NCI-H1436 treated with DMSO at 0.1 percent for 48 hours (cell line): Measurements from ENCODE around the gene SFXN1.

ENCODE experiments used
- DNase-seq: peaks from one replicate; lab custom pipeline; 2025; lab: John Stamatoyannopoulos, UW

SFXN1 gene

DNA sequence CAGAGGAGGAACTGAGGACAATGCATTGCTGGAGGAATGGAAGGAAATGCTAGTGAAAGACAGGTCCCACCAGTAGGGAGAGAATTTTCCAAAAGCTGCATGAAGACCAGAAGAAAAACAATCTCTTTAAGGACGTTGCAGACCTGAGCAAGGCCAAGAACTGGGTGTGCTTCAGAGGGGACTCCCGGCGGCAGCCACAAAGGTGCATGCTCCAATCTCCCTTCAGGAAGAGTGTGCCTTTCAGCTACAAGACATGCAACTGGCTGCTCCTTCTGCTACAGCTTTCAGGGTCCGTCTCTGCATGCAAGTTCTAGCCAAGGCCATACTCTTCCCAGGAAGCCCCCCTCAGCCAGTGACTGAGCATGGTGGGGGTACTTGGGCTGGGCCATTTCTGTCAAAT, 62.9 kb downstream of the SFXN1 start:
- DNase-seq = no peak

GRCh38 chr5:175542232-175542965, 64.0 kb downstream of the SFXN1 start:
- DNase-seq = no peak

- DNase-seq = no peak
Measured at GRCh38 chr5:175542966-175543235, 64.5 kb downstream of the SFXN1 start.

- no peak for DNase-seq
Measured at GRCh38 chr5:175544108-175544511, 65.8 kb downstream of the SFXN1 start.

DNA sequence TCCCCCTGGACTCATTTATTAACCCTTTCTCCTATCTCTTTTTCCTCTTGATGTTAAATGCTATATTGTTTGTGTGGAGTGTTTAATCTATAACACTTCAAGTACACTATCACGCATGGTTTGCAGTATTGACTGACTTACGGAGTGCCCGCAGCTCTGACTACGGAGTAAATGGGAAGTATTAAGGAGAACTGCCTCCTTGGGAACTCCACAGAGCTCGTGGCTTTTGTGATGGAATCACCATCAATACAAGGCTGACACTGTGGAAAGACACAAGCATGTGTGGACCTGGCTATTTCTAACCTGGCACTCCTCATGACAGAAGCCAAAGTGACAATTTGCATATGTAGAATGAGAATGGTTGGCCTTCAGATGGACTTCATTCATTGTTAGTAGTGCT, 66.2 kb downstream of the SFXN1 start:
- DNase-seq = no peak

DNA sequence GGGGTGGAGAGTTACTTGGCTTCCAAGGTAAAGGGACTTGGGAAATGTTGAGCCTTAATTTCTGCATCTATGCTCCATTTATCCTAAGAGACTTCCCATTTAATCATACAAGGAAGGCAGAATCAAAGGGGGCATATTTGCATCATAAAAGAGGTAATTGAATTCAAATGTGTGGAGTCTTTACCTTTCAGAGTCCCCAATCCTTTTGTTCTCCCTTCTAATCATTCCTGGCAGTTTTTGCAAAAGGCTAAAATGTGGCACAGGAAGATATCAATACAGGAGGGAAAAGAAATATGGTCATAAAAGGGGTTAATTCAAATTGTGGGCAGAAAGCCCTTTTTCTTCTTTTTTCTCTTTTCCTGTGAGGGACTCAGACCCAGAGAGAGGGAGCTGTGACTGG, 69.5 kb downstream of the SFXN1 start:
- DNase-seq = no peak

DNA sequence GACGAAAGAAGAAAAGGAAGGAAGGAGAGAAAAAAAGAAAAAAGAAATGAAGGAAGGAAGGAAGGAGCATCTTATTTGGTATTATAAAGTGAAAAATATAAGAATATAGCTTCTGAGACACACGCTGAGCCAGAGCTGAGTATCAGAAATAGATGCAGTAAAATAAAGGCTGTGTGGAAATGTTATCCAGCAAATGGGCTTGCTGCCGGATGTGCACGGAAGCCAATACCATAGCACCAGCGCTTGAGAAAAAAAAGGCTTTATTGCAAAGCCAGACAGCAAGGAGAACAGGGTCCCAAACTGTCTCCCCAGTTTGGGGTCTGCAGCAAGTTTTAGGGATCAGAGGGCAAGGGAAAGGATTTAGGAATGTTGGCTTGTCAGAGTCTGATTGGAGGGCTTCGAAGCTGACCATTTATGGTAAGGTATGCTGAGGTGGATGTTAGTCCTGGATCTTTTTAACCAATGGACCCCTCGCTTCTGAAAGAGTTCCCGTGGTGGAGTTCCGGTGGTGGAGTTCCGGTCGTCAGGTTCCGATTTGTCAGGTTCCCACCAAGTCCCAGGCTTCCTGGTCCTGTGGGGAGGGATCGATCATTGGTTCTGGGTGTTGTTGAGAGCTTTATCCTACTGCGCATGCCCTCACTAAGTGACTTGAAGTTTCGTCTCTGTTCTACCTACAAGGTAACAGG, 70.4 kb downstream of the SFXN1 start:
- DNase-seq = no peak

DNA sequence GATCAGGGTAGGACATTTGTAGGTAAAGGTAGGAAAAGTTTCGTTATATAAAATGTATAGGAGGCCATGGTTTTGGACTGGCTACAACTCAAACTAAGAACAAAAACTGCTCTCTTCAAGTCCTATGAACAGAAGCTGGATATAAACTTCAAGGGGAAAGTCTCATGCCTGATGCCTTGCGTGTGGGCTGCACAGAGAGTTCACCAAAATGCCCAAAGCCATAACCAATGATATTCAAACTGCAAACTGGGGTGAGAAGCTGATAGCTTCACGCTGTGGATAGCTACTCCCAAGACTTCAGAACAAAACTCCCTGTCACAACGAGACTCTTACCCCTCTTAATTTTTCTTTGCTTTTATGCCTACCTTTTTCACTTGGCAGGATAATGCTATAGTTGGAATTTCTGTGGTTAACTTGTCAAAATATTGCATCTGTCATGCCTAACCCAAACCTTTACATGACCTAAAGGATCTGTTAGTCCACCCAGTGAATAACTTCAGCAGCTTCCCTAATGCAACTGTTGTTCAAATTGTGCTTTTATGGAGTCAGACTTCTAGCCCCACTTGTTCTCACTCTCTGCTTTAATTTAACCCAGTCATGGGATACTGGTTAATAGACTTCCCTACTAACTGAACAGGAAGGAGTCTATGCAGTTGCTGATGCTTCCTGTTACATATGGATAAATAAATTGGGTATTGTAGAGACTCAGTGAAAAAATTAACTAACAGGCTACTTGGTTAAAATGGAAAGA, 71.9 kb downstream of the SFXN1 start:
- DNase-seq = no peak

GRCh38 chr5:175551266-175551665, 72.9 kb downstream of the SFXN1 start:
- no peak for DNase-seq

DNA sequence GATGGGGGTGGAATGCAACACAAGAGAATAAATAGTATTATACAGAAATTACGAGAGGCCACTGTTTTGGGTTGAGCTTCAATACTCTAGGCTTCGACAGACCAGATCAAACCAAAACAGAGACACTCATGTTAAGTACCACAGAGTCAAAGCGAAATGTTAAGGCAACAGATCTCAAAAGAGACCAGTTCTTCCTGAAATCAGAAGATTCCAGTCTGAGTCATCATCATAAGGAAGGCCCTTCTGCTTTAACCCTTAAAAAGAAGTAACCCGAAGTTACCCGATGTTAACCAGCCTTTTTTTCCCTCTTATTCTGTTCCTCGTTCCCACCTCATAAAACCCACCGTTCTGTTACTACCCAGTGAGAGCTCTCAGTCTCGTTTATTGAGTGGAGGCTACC, 75.9 kb downstream of the SFXN1 start:
- DNase-seq = no peak

- no peak for DNase-seq
Measured at GRCh38 chr5:175555168-175555785, 76.9 kb downstream of the SFXN1 start.

DNA sequence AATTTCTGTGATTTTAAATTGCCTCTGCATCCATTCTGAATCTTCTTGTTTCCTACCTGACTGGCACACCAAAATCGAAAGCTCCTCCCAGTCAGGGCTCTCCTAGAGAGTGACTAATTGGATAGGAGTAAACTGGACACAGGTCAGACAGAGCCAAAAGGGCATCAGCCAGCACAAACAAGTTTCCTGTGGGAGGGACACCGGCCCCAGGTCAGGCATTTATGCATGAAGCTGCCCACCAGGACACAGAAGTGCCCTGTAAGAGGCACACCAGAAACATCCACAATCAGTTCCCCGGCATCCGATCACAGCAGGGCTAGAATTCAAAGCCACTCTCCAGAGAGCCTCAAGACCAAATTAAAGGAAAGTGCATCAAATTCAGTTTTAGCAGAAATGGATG, 78.4 kb downstream of the SFXN1 start:
- DNase-seq = no peak

- DNase-seq = no peak
Measured at GRCh38 chr5:175557778-175558177, 79.4 kb downstream of the SFXN1 start.

- DNase-seq = no peak
Measured at GRCh38 chr5:175558801-175559480, 80.6 kb downstream of the SFXN1 start.

DNA sequence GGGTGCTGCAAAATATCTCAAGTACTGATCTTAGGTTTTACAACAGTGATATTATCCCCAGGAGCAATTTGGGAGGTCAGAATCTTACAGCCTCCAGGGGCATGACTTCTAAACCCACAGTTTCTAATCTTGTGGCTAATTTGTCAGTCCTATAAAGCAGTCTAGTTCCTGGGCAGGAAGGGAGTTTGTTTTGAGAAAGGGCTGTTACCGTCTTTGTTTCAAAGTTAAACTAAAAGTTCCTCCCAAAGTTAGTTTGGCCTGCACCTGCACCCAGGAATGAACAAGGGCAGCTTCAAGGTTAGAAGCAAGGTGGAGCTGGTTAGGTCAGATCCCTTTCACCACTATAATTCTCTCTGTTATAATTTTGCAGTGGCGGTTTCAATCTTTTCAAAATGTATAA, 81.7 kb downstream of the SFXN1 start:
- DNase-seq = no peak

GRCh38 chr5:175561085-175561484, 82.7 kb downstream of the SFXN1 start:
- no peak for DNase-seq

- DNase-seq = no peak
Measured at GRCh38 chr5:175564716-175565115, 86.4 kb downstream of the SFXN1 start.

DNA sequence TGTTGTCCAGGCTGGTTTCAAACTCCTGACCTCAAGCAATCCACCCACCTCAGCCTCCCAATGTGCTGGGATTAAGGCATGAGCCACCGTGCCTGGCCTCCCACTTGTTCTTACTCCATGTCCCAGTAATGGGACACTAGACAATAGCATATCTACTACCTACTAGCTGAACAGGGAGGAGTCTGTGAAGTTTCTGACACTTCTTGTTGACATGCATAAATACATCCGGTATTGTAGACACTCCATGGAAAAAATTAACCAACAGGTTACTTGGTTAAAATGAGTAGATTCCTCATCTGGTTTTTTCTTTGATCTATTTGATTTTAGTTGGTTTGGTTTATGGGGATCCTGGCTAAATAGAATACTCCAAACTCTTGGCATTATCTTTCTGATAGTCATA, 88.3 kb downstream of the SFXN1 start:
- no peak for DNase-seq

DNA sequence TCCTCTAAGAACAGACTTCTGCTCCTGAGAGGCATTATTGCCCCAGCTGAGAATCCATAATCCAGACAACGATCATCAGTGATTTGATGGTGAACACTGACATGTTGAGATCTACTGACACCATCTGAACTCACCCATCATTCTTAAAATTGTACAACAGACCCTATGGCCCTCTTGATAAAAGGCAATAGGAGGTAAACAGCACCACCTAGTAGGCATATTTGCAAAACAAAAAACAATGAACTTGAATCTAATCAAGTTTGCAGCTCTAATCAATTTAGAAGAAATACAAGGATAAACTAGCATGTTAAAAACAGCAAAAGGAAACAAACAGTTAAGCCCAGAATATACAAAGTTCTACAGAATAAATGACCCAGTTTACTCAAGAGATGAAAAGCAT, 89.6 kb downstream of the SFXN1 start:
- DNase-seq = no peak

DNA sequence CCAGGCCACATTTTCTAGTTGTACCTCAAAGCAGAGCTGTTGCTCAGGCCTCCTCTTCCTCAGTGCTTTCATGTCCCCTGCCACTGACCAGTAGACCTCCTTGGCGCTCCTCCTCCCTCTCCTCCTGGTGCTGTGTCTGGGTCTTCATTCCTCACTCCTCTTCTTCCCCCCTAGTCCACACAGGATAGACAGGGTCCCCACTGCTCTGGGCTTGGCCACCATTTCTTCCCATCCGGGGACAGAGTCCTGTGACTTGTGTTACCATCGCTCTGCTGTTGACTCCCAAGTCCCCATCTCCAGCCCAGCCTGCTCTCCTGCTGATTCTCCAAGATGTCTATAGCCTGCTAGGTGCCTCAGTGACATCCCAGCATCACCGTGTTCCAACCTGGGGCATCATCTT, 91.3 kb downstream of the SFXN1 start:
- DNase-seq = no peak

DNA sequence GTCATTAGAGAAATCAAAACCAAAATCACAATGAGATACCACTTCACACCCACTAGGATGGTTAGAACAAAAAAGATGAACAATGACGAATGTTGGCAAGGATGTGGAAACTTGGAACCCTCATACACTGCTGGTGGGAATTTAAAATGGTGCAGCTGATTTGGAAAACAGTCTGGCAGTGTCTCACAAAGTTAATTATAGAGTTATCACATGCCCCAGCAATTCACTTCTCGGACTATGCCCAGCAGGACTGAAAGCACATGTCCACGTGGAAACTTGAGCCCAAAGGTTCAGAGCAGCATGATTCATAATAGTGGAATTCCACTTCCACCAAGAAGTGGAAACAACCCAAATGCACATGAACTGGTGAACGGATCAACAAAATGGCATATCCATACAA, 94.5 kb downstream of the SFXN1 start:
- no peak for DNase-seq

GRCh38 chr5:175573493-175574269, 95.3 kb downstream of the SFXN1 start:
- no peak for DNase-seq
